GM21381 (cell line): ENCODE data around the gene EMID1.

Experiments
- ATAC-seq: cut with Tn5 transposase; IDR thresholded peaks from one replicate; pipeline ENCODE4 v1.9.1; 2021; ENCODE audit warnings: mild to moderate bottlenecking, moderate library complexity; ENCODE audit not compliant: unreplicated experiment

Gene EMID1

GRCh38 chr22:29277927-29278326, 72.2 kb downstream of the EMID1 start:
- ATAC-seq, result no peak

- ATAC-seq, result no peak
Measured at GRCh38 chr22:29284196-29284595, 78.5 kb downstream of the EMID1 start.

- no peak for ATAC-seq
Measured at GRCh38 chr22:29288837-29289236, 83.1 kb downstream of the EMID1 start.

GRCh38 chr22:29290061-29290460, 84.4 kb downstream of the EMID1 start:
- ATAC-seq, result no peak

- no peak for ATAC-seq
Measured at GRCh38 chr22:29291215-29291614, 85.5 kb downstream of the EMID1 start.

GRCh38 chr22:29292379-29292778, 86.7 kb downstream of the EMID1 start:
- no peak for ATAC-seq

GRCh38 chr22:29298641-29299040, 92.9 kb downstream of the EMID1 start:
- ATAC-seq, result no peak

GRCh38 chr22:29299136-29299900, 93.6 kb downstream of the EMID1 start:
- no peak for ATAC-seq

GRCh38 chr22:29300467-29300806, 94.7 kb downstream of the EMID1 start:
- ATAC-seq, result no peak

- no peak for ATAC-seq
Measured at GRCh38 chr22:29300807-29301601, 95.3 kb downstream of the EMID1 start.

- ATAC-seq, result no peak
Measured at GRCh38 chr22:29301716-29302401, 96.2 kb downstream of the EMID1 start.

GRCh38 chr22:29302402-29302680, 96.6 kb downstream of the EMID1 start:
- ATAC-seq, result no peak

GRCh38 chr22:29302681-29303465, 97.2 kb downstream of the EMID1 start:
- ATAC-seq, result no peak

- no peak for ATAC-seq
Measured at GRCh38 chr22:29305836-29306174, 100.1 kb downstream of the EMID1 start.

GRCh38 chr22:29306175-29306834, 100.6 kb downstream of the EMID1 start, which contains the start of gene GAS2L1:
Gene GAS2L1, plus strand, starts transcription at chr22:29306650. Its CDS starts 1,456 bp downstream, at chr22:29308106.
- ATAC-seq, result no peak

- no peak for ATAC-seq
Measured at GRCh38 chr22:29306835-29307595, 101.3 kb downstream of the EMID1 start.

GRCh38 chr22:29307596-29308147, 102.0 kb downstream of the EMID1 start:
- no peak for ATAC-seq

- no peak for ATAC-seq
Measured at GRCh38 chr22:29308148-29308790, 102.6 kb downstream of the EMID1 start.

GRCh38 chr22:29308791-29309262, 103.1 kb downstream of the EMID1 start:
- no peak for ATAC-seq
